ENCODE data around the gene USF3. TPM values are rescaled to one million over a fixed set of nuclear protein-coding genes. Genes with fewer than 3 reads are reported as not detected.

USF3 gene
- total and polyA plus RNA-seq, 3 donors from 2014 or later, result 8.6 to 25.4 (median 22.7) TPM

GRCh38 chr3:113695431-113695785, 1.0 kb downstream of the USF3 start:
- TF ChIP-seq CTCF (IDR thresholded peaks at IDR 0.05) (no peak), POLR2A (IDR thresholded peaks at IDR 0.05) (no peak)
- DNase-seq, result no peak
- Histone ChIP-seq H3K4me1 (peaks cover 18% of the 10 kb centered on the region), H3K4me3 (peak overlapping the region; percentile 91 to 97), H3K27ac (peak overlapping the region; percentile 98 to 100), H3K9me3 (no peaks in the 10 kb centered on the region), H3K27me3 (no peaks in the 10 kb centered on the region), H3K36me3 (ENCODE audit: low read depth, missing control alignments) (no peaks in the 10 kb centered on the region)
- 7 to 11% methylated on average over 8 of the region's 8 CpGs for WGBS, 2 donors
- intact Hi-C loops (cut with DNase I; ENCODE audit: low total_unique reads), result no loop called here

- Histone ChIP-seq H3K4me3 (no peak overlapping the region), H3K27ac (no peak overlapping the region), H3K27me3 (no peaks in the 10 kb centered on the region), H3K9me3 (no peaks in the 10 kb centered on the region), H3K36me3 (ENCODE audit: low read depth, missing control alignments) (no peaks in the 10 kb centered on the region), H3K4me1 (peaks cover 8% of the 10 kb centered on the region)
- WGBS, 2 donors, result 91 to 98% methylated on average over 3 of the region's 3 CpGs
- intact Hi-C loops (cut with DNase I; ENCODE audit: low total_unique reads), result no loop called here
- TF ChIP-seq CTCF (IDR thresholded peaks at IDR 0.05) (no peak), POLR2A (IDR thresholded peaks at IDR 0.05) (no peak)
- DNase-seq, result no peak
Measured at GRCh38 chr3:113690482-113690881, 6.0 kb downstream of the USF3 start.

DNA sequence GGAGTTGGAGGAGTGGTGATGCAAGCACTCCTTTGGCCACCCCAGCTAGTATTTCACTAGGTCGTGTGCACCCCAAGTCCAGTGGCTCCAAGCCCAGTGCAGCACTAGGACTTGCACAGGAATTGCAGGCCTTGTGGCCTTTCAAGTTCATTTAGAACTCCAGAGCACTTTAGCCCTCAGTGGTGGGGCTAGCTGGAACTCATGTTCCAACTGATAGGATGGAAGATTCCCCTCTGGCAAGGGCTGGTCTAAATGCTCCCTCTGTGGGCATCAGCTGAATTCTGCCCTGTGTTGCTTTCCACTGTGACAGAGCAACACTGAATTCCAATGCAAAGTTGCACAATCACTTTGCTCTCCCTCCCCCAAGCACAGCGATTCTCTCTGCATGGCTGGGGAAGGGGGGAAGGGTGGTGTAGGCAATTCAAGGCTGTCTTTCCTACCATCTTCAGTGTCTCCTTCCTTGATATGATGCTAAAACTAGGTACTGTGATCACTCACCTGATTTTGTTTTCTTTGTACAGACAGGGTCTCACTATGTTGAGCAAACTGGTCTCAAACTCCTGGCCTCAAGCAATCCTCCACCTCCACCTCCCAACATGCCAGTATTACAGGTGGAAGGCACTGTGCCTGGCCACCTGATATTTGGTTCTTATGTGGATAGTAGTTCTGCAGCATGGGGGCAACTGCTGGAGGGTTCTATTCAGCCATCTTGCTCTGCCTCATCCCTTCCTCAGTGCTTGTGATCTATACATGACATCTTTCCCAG, 10.3 kb downstream of the USF3 start:
- H3K36me3 ChIP-seq (ENCODE audit: low read depth, missing control alignments), result no peaks in the 10 kb centered on the region
- TF ChIP-seq POLR2A (IDR thresholded peaks at IDR 0.05) (no peak), CTCF (IDR thresholded peaks at IDR 0.05) (no peak)
- no peak overlapping the region for H3K27ac ChIP-seq
- no peak for DNase-seq
- H3K4me1 ChIP-seq, result no peaks in the 10 kb centered on the region
- intact Hi-C loops (cut with DNase I; ENCODE audit: low total_unique reads), result no loop called here
- H3K27me3 ChIP-seq, result no peaks in the 10 kb centered on the region
- no peaks in the 10 kb centered on the region for H3K9me3 ChIP-seq
- 64 to 77% methylated on average over 2 of the region's 2 CpGs for WGBS, 2 donors
- H3K4me3 ChIP-seq, result no peak overlapping the region

DNA sequence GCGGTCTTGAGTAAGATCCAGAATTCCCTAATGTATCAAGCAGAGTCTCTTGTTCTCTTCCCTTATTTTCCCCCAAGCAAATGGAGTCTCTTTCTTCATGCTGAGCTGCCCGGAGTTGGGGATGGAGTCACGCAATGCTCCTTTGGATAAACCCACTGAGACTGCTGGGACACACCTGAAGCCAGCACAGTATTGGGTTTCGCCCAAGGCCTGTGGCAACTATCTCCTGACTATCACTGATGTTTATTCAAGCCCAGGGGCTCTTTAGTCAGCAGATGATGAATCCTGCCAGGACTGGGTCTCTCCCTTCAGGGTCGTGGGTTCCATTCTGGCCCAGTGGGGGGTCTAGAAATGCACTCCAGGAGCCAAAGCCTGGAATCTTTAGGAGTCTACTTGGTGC, 11.3 kb downstream of the USF3 start:
- H3K4me3 ChIP-seq, result no peak overlapping the region
- H3K27me3 ChIP-seq, result no peaks in the 10 kb centered on the region
- WGBS, 2 donors, result 90 to 94% methylated on average over 5 of the region's 5 CpGs
- H3K27ac ChIP-seq, result no peak overlapping the region
- intact Hi-C loops (cut with DNase I; ENCODE audit: low total_unique reads), result no loop called here
- no peaks in the 10 kb centered on the region for H3K36me3 ChIP-seq (ENCODE audit: low read depth, missing control alignments)
- TF ChIP-seq CTCF (IDR thresholded peaks at IDR 0.05), result no peak
- no peak for TF ChIP-seq POLR2A (IDR thresholded peaks at IDR 0.05)
- no peak for DNase-seq
- H3K9me3 ChIP-seq, result no peaks in the 10 kb centered on the region
- no peaks in the 10 kb centered on the region for H3K4me1 ChIP-seq

DNA sequence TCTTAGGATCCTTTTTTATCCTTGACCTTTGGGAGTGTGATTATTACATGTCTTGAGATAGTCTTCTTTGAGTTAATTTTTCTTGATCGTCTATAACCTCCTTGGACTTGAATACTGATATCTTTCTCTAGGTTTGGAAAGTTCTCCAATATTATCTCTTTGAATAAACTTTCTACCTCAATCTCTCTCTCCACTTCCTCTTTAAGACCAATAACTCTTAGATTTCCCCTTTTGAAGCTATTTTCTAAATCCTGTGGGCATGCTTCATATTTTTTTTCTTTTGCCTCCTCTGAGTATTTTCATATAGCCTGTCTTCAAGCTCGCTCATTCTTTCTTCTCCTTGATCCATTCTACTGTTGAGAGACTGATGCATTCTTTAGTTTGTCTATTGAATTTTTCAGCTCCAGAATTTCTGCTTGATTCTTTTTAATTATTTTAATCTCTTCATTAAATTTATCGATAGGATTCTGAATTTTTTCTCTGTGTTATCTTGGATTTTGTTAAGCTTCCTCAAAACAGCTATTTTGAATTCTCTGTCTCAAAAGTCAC, 12.1 kb downstream of the USF3 start:
- H3K27me3 ChIP-seq, result no peaks in the 10 kb centered on the region
- no peak overlapping the region for H3K27ac ChIP-seq
- H3K4me1 ChIP-seq, result no peaks in the 10 kb centered on the region
- no peaks in the 10 kb centered on the region for H3K36me3 ChIP-seq (ENCODE audit: low read depth, missing control alignments)
- WGBS, 2 donors, result 93 to 94% methylated on average over 3 of the region's 3 CpGs
- H3K9me3 ChIP-seq, result no peaks in the 10 kb centered on the region
- H3K4me3 ChIP-seq, result no peak overlapping the region
- TF ChIP-seq CTCF (IDR thresholded peaks at IDR 0.05), result no peak
- no peak for TF ChIP-seq POLR2A (IDR thresholded peaks at IDR 0.05)
- intact Hi-C loops (cut with DNase I; ENCODE audit: low total_unique reads), result no loop called here
- no peak for DNase-seq
